ENCODE data around the gene NRXN3.

Gene NRXN3

GRCh38 chr14:78178971-78179370, 8.8 kb downstream of the NRXN3 start:
- no peak overlapping the region for H3K4me2 ChIP-seq (ENCODE audit: low read length)
- H3F3A ChIP-seq (ENCODE audit: insufficient read depth, low read length) = no peaks in the 10 kb centered on the region
- no peak overlapping the region for H2AFZ ChIP-seq (ENCODE audit: low read length)
- no peak overlapping the region for H3K4me3 ChIP-seq (ENCODE audit: low read depth, low read length, poor library complexity, severe bottlenecking)
- H3K9ac ChIP-seq (ENCODE audit: low read length) = no peak overlapping the region
- no peaks in the 10 kb centered on the region for H3K9me3 ChIP-seq (ENCODE audit: low read length)
- no peaks in the 10 kb centered on the region for H3K79me2 ChIP-seq (ENCODE audit: insufficient read depth, low read length)
- H3K4me1 ChIP-seq (ENCODE audit: insufficient read depth, low read length, severe bottlenecking) = no peaks in the 10 kb centered on the region
- no peaks in the 10 kb centered on the region for H3K27me3 ChIP-seq (ENCODE audit: insufficient read depth, low read length)
- no peaks in the 10 kb centered on the region for H3K36me3 ChIP-seq (ENCODE audit: insufficient read depth, low read length)
- H3K27ac ChIP-seq (ENCODE audit: low read depth, low read length, poor library complexity, severe bottlenecking) = no peak overlapping the region
- no peaks in the 10 kb centered on the region for H3K9me2 ChIP-seq (ENCODE audit: low read depth, low read length)
- no peak for TF ChIP-seq EZH2 (IDR thresholded peaks at IDR 0.05; ENCODE audit: borderline replicate concordance, low read length)
- TF ChIP-seq, protein P1, sequence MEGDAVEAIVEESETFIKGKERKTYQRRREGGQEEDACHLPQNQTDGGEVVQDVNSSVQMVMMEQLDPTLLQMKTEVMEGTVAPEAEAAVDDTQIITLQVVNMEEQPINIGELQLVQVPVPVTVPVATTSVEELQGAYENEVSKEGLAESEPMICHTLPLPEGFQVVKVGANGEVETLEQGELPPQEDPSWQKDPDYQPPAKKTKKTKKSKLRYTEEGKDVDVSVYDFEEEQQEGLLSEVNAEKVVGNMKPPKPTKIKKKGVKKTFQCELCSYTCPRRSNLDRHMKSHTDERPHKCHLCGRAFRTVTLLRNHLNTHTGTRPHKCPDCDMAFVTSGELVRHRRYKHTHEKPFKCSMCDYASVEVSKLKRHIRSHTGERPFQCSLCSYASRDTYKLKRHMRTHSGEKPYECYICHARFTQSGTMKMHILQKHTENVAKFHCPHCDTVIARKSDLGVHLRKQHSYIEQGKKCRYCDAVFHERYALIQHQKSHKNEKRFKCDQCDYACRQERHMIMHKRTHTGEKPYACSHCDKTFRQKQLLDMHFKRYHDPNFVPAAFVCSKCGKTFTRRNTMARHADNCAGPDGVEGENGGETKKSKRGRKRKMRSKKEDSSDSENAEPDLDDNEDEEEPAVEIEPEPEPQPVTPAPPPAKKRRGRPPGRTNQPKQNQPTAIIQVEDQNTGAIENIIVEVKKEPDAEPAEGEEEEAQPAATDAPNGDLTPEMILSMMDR (IDR thresholded peaks at IDR 0.05; ENCODE audit: low read length) = no peak
- no peaks in the 10 kb centered on the region for H4K20me1 ChIP-seq (ENCODE audit: insufficient read depth, low read length)

DNA sequence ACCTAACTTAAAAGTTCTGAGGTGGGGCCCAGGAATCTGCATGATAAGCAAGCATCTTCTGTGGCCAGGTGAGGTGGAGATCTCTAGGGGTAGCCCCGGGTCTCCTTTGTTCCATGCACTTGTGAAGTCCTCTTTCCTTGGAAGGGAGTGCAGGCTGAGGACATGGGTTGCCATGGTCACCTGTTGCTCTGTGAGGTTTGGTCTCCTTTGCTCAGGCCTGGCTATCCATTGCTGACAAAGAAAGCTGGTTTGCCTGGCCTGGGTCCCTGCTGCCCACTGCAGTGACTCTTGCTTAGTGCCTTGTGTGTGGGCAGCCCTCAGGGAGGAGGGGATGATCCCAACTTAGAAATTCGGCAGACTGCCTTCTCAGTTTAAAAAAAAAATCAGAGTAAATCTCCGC, 11.1 kb downstream of the NRXN3 start:
- Histone ChIP-seq H3K27me3 (ENCODE audit: insufficient read depth, low read length) (no peaks in the 10 kb centered on the region), H3K79me2 (ENCODE audit: insufficient read depth, low read length) (no peaks in the 10 kb centered on the region), H3K9me3 (ENCODE audit: low read length) (no peaks in the 10 kb centered on the region), H3K4me1 (ENCODE audit: insufficient read depth, low read length, severe bottlenecking) (no peaks in the 10 kb centered on the region), H3K9ac (ENCODE audit: low read length) (no peak overlapping the region), H4K20me1 (ENCODE audit: insufficient read depth, low read length) (no peaks in the 10 kb centered on the region), H3K9me2 (ENCODE audit: low read depth, low read length) (no peaks in the 10 kb centered on the region), H2AFZ (ENCODE audit: low read length) (no peak overlapping the region), H3K4me2 (ENCODE audit: low read length) (no peak overlapping the region), H3K36me3 (ENCODE audit: insufficient read depth, low read length) (no peaks in the 10 kb centered on the region), H3K4me3 (ENCODE audit: low read depth, low read length, poor library complexity, severe bottlenecking) (no peak overlapping the region), H3K27ac (ENCODE audit: low read depth, low read length, poor library complexity, severe bottlenecking) (no peak overlapping the region), H3F3A (ENCODE audit: insufficient read depth, low read length) (no peaks in the 10 kb centered on the region)
- TF ChIP-seq EZH2 (IDR thresholded peaks at IDR 0.05; ENCODE audit: borderline replicate concordance, low read length) = no peak
- TF ChIP-seq, protein P1 (IDR thresholded peaks at IDR 0.05; ENCODE audit: low read length) = no peak

DNA sequence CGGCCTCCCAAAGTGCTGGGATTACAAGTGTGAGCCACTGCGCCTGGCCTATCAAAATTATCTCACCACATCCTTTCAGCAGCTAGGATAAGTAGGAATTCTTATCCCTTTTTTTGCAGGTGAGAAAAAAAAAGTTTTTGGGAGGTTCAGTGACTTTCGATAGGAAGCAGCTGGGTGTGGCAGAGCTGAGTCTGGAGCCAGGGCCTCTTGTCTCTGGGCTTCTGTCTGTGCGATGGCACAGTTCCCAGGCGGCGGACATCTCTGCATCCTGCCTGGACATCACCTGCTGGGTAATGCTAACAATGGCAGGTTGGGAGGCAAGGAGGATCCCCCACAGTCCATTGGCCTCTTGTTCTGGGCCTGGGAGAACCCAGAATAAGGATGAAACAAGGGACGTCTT, 12.5 kb downstream of the NRXN3 start:
- TF ChIP-seq EZH2 (IDR thresholded peaks at IDR 0.05; ENCODE audit: borderline replicate concordance, low read length) = no peak
- TF ChIP-seq, protein P1 (IDR thresholded peaks at IDR 0.05; ENCODE audit: low read length) = no peak

More for the DNA sequence above, 12.5 kb downstream of the NRXN3 start:
- H3K4me2 ChIP-seq (ENCODE audit: low read length) = no peak overlapping the region
- no peaks in the 10 kb centered on the region for H3K27me3 ChIP-seq (ENCODE audit: insufficient read depth, low read length)
- no peak overlapping the region for H3K27ac ChIP-seq (ENCODE audit: low read depth, low read length, poor library complexity, severe bottlenecking)
- no peak overlapping the region for H3K4me3 ChIP-seq (ENCODE audit: low read depth, low read length, poor library complexity, severe bottlenecking)
- H3K9me2 ChIP-seq (ENCODE audit: low read depth, low read length) = no peaks in the 10 kb centered on the region
- no peaks in the 10 kb centered on the region for H3K4me1 ChIP-seq (ENCODE audit: insufficient read depth, low read length, severe bottlenecking)
- no peak overlapping the region for H3K9ac ChIP-seq (ENCODE audit: low read length)
- H3K9me3 ChIP-seq (ENCODE audit: low read length) = no peaks in the 10 kb centered on the region
- no peaks in the 10 kb centered on the region for H3F3A ChIP-seq (ENCODE audit: insufficient read depth, low read length)
- no peak overlapping the region for H2AFZ ChIP-seq (ENCODE audit: low read length)
- no peaks in the 10 kb centered on the region for H3K79me2 ChIP-seq (ENCODE audit: insufficient read depth, low read length)
- no peaks in the 10 kb centered on the region for H4K20me1 ChIP-seq (ENCODE audit: insufficient read depth, low read length)
- no peaks in the 10 kb centered on the region for H3K36me3 ChIP-seq (ENCODE audit: insufficient read depth, low read length)

Measured in OCI-LY1 (cell line).